Kidney (tissue), 14 donors: Measurements from ENCODE around the gene VGF. TPM values are rescaled to one million over a fixed set of nuclear protein-coding genes. Genes with fewer than 3 reads are reported as not detected.

Source experiments
- DNase-seq, 5 donors: peaks; one replicate each; pipeline ENCODE4 v3.0.0-alpha.2; 2013 to 2020
- FAIRE-seq: peaks from 2 replicates; lab custom pipeline; 2012; peaks lifted over from hg19 to GRCh38; lab: Jason Lieb, UNC
- H3K27ac ChIP-seq, 2 donors: one replicate each; pipeline ENCODE4 v1.7.0; 2013; ENCODE audit warnings: low read depth in 2 of 2, low read length in 2 of 2, inconsistent platforms in 1 of 2
- H3K27me3 ChIP-seq: one replicate; pipeline ENCODE4 v1.7.1; 2013; ENCODE audit warnings: low read length, inconsistent platforms; ENCODE audit not compliant: control insufficient read depth, insufficient read depth
- H3K36me3 ChIP-seq, 3 donors: one replicate each; pipeline versions ENCODE4 v1.7.0 to v1.7.1; 2013; ENCODE audit warnings: low read length in 3 of 3, control low read depth in 1 of 3, inconsistent platforms in 1 of 3; ENCODE audit not compliant: insufficient read depth in 3 of 3, control insufficient read depth in 2 of 3
- H3K4me1 ChIP-seq, 3 donors: one replicate each; pipeline versions ENCODE4 v1.7.0 to v1.7.1; 2013; ENCODE audit warnings: low read length in 3 of 3, inconsistent platforms in 1 of 3, low read depth in 1 of 3; ENCODE audit not compliant: control insufficient read depth in 2 of 3, insufficient read depth in 2 of 3
- H3K4me3 ChIP-seq, 3 donors: one replicate each; pipeline versions ENCODE4 v1.7.0 to v1.8.1; 2013; ENCODE audit warnings: low read length in 3 of 3, control low read depth in 1 of 3, inconsistent platforms in 1 of 3
- H3K9ac ChIP-seq, 3 donors: one replicate each; pipeline versions ENCODE4 v1.7.0 to v1.7.1; 2013; ENCODE audit warnings: low read length in 3 of 3, control low read depth in 1 of 3, inconsistent platforms in 1 of 3
- H3K9me3 ChIP-seq, 3 donors: one replicate each; pipeline versions ENCODE4 v1.7.0 to v1.7.1; 2013; ENCODE audit warnings: low read length in 3 of 3, control low read depth in 1 of 3, inconsistent platforms in 1 of 3; ENCODE audit not compliant: control insufficient read depth in 2 of 3, insufficient read depth in 1 of 3
- intact Hi-C: fragments of 100-400 bp; cut with DNase I; formaldehyde crosslinking; loops from one replicate; pipeline ENCODE4 v1.11.1; 2022
- polyA plus RNA-seq: library from polyadenylated mRNA; stranded (reverse); fragments of 350-450 nt; fragmentation: Illumina TruSeq; extraction: RNeasy Lipid Tissue Mini Kit (QIAGEN cat#74804); gene quantifications from one replicate; pipeline ENCODE4 v1.2.3, GENCODE V29; 2014; ENCODE audit warnings: low read depth, low replicate concordance; ENCODE audit not compliant: insufficient read depth
- total RNA-seq: library from RNA; stranded (reverse); fragmentation: NEBNext Ultra II Directional; extraction: Animal tissue kit (Norgen Biotek cat#: 25700); gene quantifications from one replicate; pipeline ENCODE4 v1.2.1, GENCODE V29; 2021
- TF ChIP-seq, protein P1 (sequence below): IDR thresholded peaks from 3 replicates; pipeline ENCODE4 v1.5.1; 2012; ENCODE audit warnings: mild to moderate bottlenecking, moderate library complexity, borderline replicate concordance; ENCODE audit not compliant: insufficient read depth; ENCODE audit errors: extremely low read depth
- donor health status: control.
- donor health status: control.
- donor health status: control.
- donor health status: control.
- donor health status: control.
- donor health status: DM: yes; HTN: yes; CAD: no.
- donor health status: Normal renal cell carcinoma (clear cell type).

VGF gene
- total and polyA plus RNA-seq, 2 donors from 2014 or later, result 0.38 to 2.2 TPM

DNA sequence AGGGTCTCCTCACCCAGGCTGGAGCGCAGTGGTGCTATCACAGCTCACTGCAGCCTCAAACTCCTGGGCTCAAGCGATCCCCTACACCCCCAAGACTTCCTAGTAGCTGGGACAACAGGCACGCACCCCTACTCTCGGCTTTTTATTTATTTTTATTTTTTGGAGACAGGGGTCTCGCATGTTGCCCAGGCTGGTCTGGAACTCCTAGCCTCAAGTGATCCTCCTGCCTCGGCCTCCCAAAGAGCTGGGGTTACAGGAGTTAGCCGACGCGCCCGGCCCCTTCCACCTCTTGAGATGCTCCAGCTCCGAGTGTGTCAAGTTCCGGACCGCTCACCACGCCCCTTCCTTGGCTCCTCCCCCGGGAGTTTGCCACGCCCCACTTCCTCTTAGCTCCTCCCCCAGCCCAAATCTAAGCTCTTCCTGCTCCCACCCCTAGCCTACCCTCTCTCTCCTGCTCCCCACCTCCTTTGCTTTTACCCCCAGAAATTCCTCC lies 8.4 kb upstream of the VGF start:
- Histone ChIP-seq H3K4me1 (peaks cover 0 to 8% (median 0%) of the 10 kb centered on the region in 3 donors), H3K27me3 (peaks cover 69% of the 10 kb centered on the region), H3K9me3 (no peaks in the 10 kb centered on the region), H3K9ac (no peak overlapping the region), H3K27ac (no peak overlapping the region), H3K36me3 (no peaks in the 10 kb centered on the region), H3K4me3 (no peak overlapping the region)
- TF ChIP-seq, protein P1, sequence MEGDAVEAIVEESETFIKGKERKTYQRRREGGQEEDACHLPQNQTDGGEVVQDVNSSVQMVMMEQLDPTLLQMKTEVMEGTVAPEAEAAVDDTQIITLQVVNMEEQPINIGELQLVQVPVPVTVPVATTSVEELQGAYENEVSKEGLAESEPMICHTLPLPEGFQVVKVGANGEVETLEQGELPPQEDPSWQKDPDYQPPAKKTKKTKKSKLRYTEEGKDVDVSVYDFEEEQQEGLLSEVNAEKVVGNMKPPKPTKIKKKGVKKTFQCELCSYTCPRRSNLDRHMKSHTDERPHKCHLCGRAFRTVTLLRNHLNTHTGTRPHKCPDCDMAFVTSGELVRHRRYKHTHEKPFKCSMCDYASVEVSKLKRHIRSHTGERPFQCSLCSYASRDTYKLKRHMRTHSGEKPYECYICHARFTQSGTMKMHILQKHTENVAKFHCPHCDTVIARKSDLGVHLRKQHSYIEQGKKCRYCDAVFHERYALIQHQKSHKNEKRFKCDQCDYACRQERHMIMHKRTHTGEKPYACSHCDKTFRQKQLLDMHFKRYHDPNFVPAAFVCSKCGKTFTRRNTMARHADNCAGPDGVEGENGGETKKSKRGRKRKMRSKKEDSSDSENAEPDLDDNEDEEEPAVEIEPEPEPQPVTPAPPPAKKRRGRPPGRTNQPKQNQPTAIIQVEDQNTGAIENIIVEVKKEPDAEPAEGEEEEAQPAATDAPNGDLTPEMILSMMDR, result no peak
- FAIRE-seq, result no peak
- peak in 1 of 5 donors; percentile 69 for DNase-seq
- intact Hi-C loops, result no loop called here

DNA sequence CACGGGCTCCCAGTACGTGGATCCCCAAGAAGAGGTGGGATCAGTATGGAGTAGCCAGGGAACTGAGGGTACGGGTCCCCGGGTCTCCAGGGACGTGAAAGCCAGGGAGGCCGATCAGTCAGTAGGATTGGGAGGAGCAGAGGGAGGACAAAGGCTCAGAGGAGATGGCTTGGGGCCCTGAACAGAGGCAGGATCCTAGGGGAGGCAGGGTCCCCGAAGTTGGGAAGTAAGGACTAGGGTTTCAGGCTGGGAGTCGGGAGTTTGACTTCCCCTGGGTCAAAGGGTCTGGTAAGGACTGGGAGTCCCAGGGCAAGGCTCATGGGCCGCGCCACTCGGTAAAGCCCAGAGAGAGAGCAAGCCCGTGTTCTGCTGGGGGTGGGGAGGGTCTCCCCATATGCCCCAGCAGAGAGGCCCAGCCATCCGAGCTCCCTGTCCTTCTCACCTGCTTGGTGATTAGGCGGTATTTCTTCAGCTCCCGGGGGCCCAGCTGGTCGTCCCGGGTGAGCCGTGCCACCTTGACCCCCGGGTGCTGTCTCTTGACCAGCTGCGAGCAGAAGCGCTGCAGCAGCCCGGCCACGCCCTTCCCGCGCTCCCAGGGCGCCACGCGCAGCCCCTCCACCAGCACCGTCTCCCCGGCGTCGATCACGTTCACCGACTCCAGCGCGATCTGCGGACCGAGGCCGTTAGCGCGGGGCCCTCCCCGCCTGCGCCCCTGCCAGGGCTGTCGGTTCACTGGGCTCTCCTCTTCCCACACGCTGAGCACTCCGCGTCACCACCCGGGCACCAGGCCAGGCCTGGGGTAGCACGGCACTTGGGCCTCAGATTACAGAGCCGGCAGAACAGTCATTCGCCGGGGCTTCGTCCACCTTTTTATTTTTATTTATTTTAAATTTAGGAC lies 7.7 kb upstream of the VGF start:
- Histone ChIP-seq H3K9me3 (no peaks in the 10 kb centered on the region), H3K36me3 (no peaks in the 10 kb centered on the region), H3K27ac (no peak overlapping the region), H3K4me3 (no peak overlapping the region), H3K27me3 (peaks cover 70% of the 10 kb centered on the region), H3K9ac (no peak overlapping the region), H3K4me1 (peaks cover 0 to 8% (median 0%) of the 10 kb centered on the region in 3 donors)
- FAIRE-seq, result no peak
- intact Hi-C loops, result no loop called here
- TF ChIP-seq, protein P1, result no peak
- DNase-seq, result peak in 4 of 5 donors; percentile 39 to 89 (median 72)

DNA sequence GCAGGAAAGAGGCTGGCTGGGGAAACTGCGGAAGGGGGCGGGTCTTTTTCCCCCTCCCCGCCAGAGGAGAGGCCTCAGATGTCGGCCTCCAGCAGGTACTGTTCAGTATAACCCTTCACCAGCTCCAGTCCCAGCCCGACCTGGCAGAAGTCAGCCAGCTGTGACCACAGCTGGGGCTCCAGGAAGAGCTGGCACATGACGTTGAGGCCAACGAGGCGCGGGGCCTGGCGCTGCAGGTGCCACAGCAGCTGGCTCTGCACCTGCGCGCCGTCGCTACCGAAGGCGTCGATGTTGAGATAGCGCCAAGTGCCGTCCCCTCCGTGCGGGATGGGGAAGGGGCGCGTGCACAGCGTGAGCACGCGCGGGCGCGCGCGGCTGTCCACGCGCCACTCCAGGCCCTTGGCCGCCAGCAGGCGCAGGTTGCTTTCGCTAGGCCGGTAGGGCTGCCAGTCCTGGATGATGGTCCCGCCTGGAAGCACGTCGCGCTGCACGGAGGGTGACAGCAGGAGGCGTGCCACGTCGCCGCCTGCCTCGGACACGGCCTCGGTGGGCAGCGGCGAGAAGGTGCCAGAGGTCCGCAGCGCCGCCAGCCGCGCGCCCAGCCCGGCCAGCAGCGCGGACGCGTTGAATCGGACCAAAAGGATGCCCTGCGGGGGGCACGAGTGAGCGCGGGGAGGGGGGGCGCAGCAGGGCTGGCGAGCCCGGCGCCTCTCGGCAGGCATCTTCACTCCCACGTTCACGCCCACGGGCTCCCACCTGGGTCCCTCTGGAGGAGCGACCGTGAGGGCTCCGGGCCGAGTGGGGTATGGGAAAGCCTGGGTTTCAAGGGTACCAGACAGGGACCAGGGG lies 6.9 kb upstream of the VGF start:
- TF ChIP-seq, protein P1, result no peak
- no peak for FAIRE-seq

More for the DNA sequence above, 6.9 kb upstream of the VGF start:
- no peaks in the 10 kb centered on the region for H3K36me3 ChIP-seq
- H3K9me3 ChIP-seq, result no peaks in the 10 kb centered on the region
- no peak overlapping the region for H3K4me3 ChIP-seq
- peaks cover 0 to 8% (median 0%) of the 10 kb centered on the region in 3 donors for H3K4me1 ChIP-seq
- peaks cover 72% of the 10 kb centered on the region for H3K27me3 ChIP-seq
- H3K9ac ChIP-seq, result no peak overlapping the region
- no peak overlapping the region for H3K27ac ChIP-seq
- peak in 4 of 5 donors; percentile 55 to 73 (median 70) for DNase-seq
- intact Hi-C loops, result no loop called here
